OCI-LY7 (cell line): ENCODE results near the gene COL2A1.

Experiments
- EZH2phosphoT487 ChIP-seq: fragments of 200-600 bp; sonication (generic); IDR thresholded peaks from 2 replicates; pipeline ENCODE4 v1.6.1; 2018; ENCODE audit warnings: low read depth, borderline replicate concordance, mild to moderate bottlenecking, mixed run types, antibody characterized with exemption, low read length, moderate library complexity, mixed read lengths
- TF ChIP-seq, protein P1 (sequence below): fragments of 200-600 bp; sonication (generic); conservative IDR thresholded peaks from 2 replicates; pipeline ENCODE4 v1.5.1; 2014; ENCODE audit warnings: mild to moderate bottlenecking, antibody characterized with exemption, low read length, moderate library complexity, mixed read lengths

DNA sequence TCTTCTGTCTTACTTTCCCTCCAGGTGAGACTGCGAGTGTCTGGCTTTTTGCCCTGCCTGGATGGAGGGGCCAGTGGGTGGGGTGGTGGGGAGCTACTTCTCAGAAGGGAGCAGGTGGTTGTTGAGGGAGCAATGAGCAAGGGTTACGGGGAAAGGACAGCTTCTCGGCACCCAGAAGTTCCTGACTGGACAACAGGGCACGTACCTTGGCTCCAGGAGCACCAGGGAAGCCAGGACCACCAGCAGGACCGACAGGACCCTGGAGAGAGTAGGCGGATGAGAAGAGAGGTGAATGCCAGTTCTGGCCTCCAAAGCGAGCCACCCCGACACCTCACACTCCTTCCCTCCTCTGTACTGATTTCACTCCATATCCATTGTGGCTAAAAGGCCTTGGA lies 15.3 kb downstream of the COL2A1 start:
- TF ChIP-seq, protein P1, sequence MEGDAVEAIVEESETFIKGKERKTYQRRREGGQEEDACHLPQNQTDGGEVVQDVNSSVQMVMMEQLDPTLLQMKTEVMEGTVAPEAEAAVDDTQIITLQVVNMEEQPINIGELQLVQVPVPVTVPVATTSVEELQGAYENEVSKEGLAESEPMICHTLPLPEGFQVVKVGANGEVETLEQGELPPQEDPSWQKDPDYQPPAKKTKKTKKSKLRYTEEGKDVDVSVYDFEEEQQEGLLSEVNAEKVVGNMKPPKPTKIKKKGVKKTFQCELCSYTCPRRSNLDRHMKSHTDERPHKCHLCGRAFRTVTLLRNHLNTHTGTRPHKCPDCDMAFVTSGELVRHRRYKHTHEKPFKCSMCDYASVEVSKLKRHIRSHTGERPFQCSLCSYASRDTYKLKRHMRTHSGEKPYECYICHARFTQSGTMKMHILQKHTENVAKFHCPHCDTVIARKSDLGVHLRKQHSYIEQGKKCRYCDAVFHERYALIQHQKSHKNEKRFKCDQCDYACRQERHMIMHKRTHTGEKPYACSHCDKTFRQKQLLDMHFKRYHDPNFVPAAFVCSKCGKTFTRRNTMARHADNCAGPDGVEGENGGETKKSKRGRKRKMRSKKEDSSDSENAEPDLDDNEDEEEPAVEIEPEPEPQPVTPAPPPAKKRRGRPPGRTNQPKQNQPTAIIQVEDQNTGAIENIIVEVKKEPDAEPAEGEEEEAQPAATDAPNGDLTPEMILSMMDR: no peak
- TF ChIP-seq EZH2phosphoT487: no peak
